GM19372 (cell line): ENCODE data around the gene ALAS1.

ENCODE experiments used
- ATAC-seq: cut with Tn5 transposase; IDR thresholded peaks from one replicate; pipeline ENCODE4 v1.9.1; 2021; ENCODE audit warnings: mild to moderate bottlenecking, low read depth, moderate library complexity; ENCODE audit not compliant: unreplicated experiment

ALAS1 gene

DNA sequence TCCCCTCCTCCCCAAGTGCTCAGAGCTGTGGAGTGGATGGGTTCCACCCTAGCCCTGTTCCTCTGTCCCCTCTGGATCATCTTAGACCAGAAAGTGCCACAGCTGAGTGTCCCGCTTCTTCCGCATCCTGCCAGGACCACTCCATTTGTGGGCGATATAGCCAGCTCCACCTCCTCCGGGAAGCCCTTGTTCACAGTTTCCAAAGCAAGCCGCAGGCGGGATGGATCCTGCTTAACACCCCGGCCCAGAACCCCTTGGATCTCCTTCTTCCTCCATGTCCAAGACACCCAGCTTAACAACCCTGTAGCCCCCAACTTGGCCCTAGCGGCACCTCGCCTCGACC is 490 bp upstream of the ALAS1 start:
- no peak for ATAC-seq

DNA sequence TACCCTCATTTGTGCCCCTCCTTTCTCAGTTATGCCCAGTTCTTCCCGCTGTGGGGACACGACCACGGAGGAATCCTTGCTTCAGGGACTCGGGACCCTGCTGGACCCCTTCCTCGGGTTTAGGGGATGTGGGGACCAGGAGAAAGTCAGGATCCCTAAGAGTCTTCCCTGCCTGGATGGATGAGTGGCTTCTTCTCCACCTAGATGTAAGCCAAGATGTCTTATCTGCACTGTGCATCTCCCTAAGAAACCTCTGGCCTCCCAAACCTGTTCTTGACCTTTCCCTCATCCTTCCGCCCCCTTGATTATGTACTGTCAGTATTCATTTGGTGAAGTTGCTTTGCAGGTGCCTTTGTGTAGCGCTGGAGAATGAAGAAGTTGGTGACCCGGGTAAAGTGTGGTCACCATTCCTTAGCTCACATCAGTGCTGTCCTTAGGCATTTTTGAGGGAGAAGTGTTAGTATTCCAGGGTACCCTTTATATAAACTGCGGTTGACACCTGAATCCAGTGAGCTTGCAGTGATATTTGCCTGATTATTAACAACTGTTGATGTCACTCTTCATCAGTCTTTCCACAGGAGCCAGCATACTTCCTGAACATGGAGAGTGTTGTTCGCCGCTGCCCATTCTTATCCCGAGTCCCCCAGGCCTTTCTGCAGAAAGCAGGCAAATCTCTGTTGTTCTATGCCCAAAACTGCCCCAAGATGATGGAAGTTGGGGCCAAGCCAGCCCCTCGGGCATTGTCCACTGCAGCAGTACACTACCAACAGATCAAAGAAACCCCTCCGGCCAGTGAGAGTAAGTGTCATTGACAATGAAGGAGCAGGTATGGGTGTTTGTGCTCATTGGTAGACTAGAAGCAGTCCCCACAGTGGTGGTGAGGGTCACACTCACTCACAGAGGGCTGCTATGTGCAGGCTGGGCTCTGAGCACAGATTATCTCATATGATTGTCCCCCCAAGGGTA is 966 bp downstream of the ALAS1 start:
- no peak for ATAC-seq

DNA sequence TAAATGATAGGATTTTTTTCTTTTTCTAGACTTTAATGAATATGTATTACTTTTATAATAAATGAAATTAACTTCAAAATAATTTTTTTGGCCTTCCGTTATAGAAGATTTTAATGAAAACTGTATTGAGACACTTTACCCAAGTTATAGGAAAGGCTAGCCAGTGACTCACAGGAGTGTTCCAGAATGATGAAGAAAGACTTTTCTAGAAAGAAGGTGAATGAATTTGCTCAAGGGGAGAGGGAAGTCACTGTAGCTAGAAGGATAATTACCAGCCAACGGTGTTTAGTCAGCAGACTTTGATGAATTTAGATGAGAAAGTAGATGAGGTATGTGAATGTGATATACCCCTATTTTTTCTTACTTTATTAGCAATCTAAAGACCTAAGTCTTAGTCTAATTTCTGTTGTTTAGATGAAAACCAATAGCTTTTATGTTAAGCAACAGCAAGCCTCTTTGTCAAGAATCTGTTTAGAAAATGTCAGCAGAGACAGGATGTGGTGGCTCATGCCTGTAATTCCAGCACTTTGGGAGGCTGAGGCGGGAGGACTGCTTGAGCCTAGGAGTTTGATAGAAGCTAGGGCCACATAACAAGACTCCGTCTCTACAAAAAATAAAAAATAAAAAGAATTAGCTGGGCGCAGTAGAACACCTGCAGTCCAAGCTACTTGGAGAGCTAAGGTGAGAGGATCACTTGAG is 3.2 kb downstream of the ALAS1 start:
- ATAC-seq = no peak

DNA sequence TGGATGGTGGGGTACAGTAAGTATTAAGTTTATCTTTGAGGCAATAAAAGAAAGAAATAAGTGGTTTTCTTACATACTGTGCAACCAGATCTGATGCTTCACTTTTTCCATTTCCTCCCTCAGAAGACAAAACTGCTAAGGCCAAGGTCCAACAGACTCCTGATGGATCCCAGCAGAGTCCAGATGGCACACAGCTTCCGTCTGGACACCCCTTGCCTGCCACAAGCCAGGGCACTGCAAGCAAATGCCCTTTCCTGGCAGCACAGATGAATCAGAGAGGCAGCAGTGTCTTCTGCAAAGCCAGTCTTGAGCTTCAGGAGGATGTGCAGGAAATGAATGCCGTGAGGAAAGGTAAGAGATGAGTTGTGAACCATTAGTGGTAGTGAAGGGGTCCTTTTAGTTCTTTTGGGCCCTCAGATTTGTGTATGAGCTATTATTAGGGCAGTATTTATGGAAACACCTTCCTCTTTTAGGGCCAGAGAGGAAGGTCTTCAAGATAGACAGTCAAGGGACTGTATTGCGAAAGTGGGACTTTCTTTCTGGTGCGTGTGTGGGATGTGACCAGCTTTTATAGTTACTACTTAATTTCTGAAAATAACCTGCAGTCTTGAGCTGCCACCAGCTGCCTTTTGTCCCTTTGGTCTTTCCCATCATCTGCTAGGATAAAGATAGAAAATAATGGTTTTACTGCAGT is 4.6 kb downstream of the ALAS1 start:
- no peak for ATAC-seq

DNA sequence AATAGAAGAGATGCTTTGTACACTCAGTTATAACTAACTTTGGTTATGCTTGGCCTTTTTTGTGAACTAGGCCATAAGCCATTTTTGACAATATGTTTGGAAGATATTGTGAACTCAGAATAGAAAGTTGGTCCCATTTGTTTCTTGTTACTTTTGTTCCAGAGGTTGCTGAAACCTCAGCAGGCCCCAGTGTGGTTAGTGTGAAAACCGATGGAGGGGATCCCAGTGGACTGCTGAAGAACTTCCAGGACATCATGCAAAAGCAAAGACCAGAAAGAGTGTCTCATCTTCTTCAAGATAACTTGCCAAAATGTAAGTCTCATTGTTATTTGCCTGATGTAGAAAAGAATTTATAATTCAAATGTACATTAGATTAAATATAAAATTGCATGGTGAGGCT is 5.7 kb downstream of the ALAS1 start:
- no peak for ATAC-seq

DNA sequence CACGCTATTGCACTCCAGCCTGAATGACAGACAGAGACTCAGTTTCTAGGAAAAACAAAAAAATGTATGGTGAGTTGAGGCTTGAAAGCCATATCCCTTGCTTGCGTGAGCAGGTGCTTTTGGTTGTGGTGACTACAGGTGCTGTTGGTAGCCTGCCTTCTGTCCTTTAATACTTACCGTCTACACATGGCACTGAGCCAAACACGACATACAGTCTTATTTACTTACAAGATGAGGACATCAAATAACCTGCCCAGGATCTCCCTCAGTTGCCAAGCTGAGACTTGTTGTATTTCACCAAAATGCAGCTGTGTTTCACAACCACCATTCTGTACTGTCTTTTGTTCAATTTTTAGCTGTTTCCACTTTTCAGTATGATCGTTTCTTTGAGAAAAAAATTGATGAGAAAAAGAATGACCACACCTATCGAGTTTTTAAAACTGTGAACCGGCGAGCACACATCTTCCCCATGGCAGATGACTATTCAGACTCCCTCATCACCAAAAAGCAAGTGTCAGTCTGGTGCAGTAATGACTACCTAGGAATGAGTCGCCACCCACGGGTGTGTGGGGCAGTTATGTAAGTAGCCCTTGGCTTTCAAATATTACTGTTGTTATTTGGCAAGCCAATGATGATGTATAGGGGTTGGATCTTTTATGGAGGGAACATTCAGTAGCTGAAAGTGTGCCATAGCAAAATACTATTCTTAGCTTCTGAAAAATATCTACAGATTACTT is 6.5 kb downstream of the ALAS1 start:
- ATAC-seq = no peak

DNA sequence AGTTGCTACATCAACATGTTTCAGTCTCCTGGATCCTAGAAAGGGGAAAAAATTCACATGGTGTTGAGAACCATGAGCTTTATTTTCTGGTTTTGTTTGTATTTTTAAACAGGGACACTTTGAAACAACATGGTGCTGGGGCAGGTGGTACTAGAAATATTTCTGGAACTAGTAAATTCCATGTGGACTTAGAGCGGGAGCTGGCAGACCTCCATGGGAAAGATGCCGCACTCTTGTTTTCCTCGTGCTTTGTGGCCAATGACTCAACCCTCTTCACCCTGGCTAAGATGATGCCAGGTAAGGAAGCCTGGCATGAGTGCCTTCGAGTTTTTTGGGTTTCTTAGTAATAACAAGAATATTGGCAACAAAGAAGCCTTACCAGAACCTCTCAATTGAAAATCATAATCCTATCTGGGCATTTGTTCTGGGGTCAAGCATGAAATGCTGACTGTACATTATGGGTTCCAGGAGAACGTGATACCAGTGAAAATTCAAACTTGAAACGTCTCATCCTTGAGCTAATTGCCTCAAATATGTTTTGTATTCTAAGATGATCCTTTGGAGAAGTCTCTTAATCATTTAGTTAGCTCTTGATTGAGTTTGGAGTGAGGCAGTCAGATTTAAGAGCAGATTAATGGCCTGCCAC is 7.9 kb downstream of the ALAS1 start:
- ATAC-seq = no peak

DNA sequence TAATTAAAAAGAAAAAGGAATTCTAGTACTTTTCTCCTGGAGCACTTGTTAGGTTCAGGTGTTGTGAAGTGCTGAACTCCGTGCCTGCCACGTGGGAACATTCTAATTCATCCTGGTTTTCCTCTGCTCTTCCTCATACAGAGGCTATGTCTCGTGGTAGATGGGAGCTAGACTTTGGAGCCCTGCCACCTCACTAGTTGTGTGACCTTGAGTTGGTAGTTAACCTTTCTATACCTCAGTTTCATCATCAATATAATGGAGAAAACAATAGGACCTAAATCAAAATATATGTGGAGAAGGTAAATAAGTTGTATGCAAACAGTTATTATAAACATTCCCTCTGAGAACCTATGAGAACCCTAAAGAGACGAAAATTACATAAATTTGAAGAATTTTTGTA is 10.6 kb downstream of the ALAS1 start:
- ATAC-seq = no peak

DNA sequence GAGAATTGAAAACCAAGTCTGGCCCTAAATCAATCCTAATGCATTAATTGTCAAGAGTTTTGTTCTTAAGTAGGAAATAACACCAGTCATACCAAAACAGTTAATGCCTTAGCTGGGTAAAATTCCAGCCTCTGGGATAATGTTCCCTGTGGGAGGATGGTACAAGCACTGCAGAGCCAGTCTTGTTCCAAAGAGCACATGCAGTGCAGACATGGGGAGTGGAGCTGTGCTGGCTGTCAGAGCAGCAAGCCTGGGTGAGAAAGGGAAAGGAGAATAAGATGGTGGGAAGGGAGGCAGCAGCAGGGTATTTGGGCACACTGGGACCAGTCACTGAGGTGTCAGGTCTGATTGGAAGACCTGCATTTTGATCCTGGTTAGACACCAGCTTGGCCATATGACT is 12.1 kb downstream of the ALAS1 start:
- ATAC-seq = no peak

DNA sequence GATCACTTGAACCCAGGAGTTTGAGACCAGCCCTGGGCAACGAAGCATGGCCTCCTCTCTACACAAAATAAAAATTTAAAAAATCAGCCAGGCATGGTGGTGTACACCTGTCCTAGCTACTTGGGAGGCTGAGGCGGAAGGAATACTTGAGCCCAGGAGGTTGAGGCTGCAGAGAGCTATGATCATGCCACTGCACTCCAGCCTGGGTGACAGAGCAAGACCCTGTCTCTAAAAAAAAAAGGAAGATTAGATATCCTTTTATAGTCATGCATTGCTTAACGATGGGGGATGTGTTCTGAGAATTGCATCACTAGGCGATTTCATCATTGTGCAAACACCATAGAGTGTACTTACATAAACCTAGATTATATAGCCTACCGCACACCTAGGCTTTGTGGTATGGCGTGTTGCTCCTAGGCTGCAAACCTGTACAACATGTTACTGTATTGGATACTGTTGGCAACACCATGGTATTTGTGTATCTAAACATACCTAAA is 12.6 kb downstream of the ALAS1 start:
- no peak for ATAC-seq

DNA sequence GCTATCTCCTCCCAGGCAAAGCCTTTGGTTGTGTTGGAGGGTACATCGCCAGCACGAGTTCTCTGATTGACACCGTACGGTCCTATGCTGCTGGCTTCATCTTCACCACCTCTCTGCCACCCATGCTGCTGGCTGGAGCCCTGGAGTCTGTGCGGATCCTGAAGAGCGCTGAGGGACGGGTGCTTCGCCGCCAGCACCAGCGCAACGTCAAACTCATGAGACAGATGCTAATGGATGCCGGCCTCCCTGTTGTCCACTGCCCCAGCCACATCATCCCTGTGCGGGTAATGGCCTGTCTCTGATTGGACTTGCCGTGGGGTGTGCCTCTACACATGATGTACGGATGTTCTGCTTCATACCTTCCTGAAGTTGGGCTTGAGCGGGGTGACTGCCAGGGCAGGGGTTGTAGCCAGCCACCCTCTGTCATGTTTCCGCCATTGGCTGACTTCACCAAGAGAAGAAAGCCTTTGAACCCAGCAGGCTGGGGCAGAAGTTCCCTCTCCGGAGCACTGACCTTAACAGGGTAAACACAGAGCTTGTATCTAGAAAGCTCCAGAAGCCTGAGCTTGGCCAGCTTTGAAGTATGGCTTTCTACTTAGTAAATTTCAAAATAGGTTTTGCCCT is 13.4 kb downstream of the ALAS1 start:
- no peak for ATAC-seq

DNA sequence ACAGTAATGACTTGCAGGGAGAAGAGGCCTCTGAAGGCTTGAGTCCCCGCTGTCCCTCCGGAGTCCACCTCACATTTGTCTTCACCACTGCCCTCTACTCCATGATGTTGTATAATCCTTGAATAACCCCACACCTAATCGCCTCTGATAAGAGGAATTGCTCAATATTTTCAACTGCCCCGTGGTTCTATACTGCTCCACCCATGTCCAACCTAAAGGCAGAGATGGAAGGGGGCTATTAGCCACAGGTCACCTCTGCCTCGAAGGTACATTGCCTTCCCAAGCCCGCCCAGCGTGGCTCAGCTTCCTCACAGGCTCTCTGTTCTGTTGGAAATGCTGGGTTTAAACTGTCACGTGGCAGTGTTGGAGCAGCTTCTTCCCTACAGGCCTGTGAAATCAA is 15.0 kb downstream of the ALAS1 start:
- ATAC-seq = no peak

DNA sequence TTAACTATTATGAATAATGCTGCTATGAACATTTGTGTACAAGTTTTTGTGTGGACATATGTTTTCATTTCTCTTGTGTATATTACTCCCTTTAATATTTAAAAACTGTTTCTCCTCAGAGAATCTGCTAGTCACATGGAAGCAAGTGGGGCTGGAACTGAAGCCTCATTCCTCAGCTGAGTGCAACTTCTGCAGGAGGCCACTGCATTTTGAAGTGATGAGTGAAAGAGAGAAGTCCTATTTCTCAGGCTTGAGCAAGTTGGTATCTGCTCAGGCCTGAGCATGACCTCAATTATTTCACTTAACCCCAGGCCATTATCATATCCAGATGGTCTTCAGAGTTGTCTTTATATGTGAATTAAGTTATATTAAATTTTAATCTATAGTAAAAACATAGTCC is 15.9 kb downstream of the ALAS1 start:
- ATAC-seq = no peak

DNA sequence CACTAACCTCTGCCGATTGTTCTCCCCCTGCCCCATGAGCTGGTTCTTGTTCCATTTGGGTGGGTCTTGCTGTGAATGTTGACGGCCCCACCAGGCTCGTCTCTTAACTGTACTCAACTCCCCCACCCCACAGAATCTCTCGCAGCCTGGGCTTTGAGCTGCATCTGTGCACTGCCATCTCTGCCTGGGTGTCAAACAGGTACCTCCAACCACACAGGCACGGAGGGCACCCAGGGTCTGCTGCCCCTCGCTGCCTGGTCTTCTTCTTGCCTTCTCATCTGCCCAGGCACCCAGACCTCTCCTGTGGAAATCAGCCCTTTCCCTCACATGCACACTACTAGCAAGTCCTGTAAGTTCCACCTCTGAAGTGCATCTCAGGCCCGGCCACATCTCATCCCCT is 17.4 kb downstream of the ALAS1 start:
- ATAC-seq = no peak

DNA sequence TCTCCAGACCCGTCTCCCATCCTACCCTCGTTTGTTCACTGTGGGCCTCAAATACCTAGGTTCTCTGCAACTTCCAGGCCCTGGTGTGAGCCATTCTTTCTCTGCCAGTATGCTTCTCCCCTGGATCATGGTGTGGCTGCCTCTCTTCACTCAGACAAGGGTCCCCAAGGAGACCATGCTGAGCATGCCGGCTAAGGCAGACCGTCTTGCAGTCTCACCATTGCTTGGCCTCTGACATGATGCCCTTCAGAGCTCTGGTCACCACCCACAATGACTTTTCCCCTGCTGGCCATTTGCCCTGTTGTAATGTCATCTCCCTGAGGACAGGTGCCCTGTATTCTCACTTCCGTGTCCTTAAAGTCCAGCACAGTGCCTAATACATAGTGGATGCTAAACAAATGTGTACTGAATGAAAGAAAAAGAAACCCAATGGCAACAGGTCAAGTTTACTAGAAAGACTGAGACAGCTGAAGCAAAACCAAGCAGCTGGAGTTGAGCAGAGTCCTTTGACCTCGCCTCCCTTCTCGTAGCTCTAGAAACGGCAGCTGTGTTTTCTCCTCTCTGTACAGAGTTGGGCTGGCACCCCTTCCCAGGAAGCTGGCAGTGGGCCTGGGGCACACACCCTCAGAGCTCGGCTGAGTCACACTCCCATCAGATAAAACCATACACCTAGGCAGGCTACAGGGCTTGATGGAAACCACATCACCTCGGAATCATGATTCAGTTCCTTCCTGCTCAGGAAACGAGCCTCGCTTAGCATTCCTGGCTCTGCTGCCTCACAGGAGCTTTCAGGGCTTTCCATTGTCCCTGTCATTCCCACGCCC is 18.8 kb downstream of the ALAS1 start:
- ATAC-seq = no peak

DNA sequence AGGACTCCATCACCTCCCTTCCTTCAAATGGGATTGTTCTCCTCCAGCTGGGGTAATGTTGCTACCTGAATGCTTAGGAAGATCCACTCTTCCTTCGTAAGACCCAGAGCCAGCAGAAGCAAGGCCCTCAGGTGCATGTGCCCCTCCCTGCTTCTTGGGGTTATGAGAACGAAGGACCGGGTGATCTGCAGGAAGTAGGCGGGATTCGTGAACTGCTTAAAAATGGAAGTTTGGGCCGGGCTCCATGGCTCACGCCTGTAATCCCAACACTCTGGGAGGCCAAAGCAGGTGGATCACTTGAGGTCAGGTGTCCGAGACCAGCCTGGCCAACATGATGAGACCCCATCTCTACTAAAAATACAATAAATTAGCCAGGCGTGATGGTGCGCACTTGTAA is 19.4 kb downstream of the ALAS1 start:
- no peak for ATAC-seq

DNA sequence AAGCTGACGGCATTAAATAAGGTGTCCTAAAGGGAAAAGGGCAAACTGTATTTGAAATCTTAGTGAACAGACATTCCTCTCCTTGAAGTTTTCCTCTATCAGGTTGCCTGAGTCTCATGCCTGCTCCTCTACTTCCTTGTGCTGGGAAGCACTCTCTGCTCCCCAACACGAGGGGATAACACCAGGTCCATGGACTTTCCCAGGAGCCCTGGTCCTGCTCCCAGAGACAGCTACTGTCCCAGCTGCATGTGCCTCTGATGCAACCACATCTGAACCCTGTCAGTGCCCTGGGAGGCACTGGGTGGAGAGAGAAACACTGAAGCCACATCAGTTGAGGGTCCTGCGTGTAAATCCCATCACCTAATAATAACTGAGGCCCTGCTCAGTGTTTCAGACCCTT is 20.1 kb downstream of the ALAS1 start:
- ATAC-seq = no peak

DNA sequence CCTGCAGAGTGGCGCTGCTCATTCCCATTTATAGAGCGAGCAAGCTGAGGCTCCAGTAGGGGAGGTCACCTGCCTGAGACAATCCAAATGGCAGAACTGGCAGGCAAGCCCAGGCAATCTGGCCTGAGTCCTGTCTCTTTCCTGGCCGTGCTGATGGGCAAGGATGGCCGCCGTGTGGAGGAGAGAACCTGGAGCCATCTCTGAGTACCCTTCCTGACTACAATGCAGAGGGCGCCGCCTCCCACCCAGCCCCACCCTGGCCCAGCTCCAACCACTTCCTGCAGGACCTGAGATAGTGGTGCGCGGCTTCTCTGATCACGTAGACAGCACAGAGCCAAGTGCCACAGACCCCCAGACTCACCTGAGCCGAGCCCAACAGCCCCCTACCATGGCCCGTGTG is 20.5 kb downstream of the ALAS1 start:
- no peak for ATAC-seq
